Activated CD8-positive, alpha-beta memory T cell treated with anti-CD3 and anti-CD28 coated beads for 4 hours (primary cell): Measurements from ENCODE around the gene PADI1.
"Not testable (repeated sequence)": the region's sequence is repeated elsewhere in the genome, so short reads cannot be mapped to it uniquely, and the experiment has no call there.

ENCODE experiments used
- DNase-seq, 2 donors: peaks; one replicate each; pipeline ENCODE4 v3.0.0-alpha.2; 2020; ENCODE audit warnings: low read depth in 2 of 2

PADI1 gene

GRCh38 chr1:17217607-17218006 is 12.7 kb downstream of the PADI1 start:
- no peak for DNase-seq

GRCh38 chr1:17218939-17219338 is 14.0 kb downstream of the PADI1 start:
- no peak for DNase-seq

GRCh38 chr1:17220287-17220686 is 15.4 kb downstream of the PADI1 start:
- DNase-seq = no peak

GRCh38 chr1:17222557-17222956 is 17.6 kb downstream of the PADI1 start:
- no peak for DNase-seq

GRCh38 chr1:17224434-17224833 is 19.5 kb downstream of the PADI1 start:
- DNase-seq = no peak

- DNase-seq = no peak
These were observed 20.2 kb downstream of the PADI1 start for GRCh38 chr1:17225140-17225539.

- no peak for DNase-seq
These were observed 22.5 kb downstream of the PADI1 start for GRCh38 chr1:17227358-17227915.

GRCh38 chr1:17228619-17229018 is 23.7 kb downstream of the PADI1 start:
- no peak for DNase-seq

GRCh38 chr1:17229379-17229778 is 24.5 kb downstream of the PADI1 start:
- no peak for DNase-seq

GRCh38 chr1:17230106-17230505 is 25.2 kb downstream of the PADI1 start:
- DNase-seq = no peak

- DNase-seq = no peak
These were observed 25.9 kb downstream of the PADI1 start for GRCh38 chr1:17230671-17231310.

- no peak for DNase-seq
These were observed 28.1 kb downstream of the PADI1 start for GRCh38 chr1:17232759-17233661.

GRCh38 chr1:17233675-17234320 is 28.9 kb downstream of the PADI1 start:
- no peak for DNase-seq

GRCh38 chr1:17234405-17234804 is 29.5 kb downstream of the PADI1 start:
- DNase-seq = no peak

GRCh38 chr1:17235135-17235885 is 30.4 kb downstream of the PADI1 start:
- no peak for DNase-seq

- peak; percentile 66 to 76 for DNase-seq
These were observed 32.0 kb downstream of the PADI1 start for GRCh38 chr1:17236779-17237560.

- no peak for DNase-seq
These were observed 32.6 kb downstream of the PADI1 start for GRCh38 chr1:17237561-17237903.

- DNase-seq = no peak
These were observed 34.5 kb downstream of the PADI1 start for GRCh38 chr1:17239420-17239819.

GRCh38 chr1:17241011-17241779 is 36.3 kb downstream of the PADI1 start:
- DNase-seq = not testable (repeated sequence)

- DNase-seq = not testable (repeated sequence)
These were observed 36.8 kb downstream of the PADI1 start for GRCh38 chr1:17241780-17242074.
